ENCODE results near the gene SMYD3. TPM values are rescaled to one million over a fixed set of nuclear protein-coding genes. Genes with fewer than 3 reads are reported as not detected.

The SMYD3 gene
- total and polyA plus RNA-seq, 2 experiments from 2014 or later = 30.8 to 68.5 TPM

- Histone ChIP-seq H3K4me3 (no peak overlapping the region), H3K27me3 (no peaks in the 10 kb centered on the region), H2AFZ (no peak overlapping the region), H3K4me1 (ENCODE audit: insufficient read depth) (peaks cover 22% of the 10 kb centered on the region), H3K79me2 (no peaks in the 10 kb centered on the region), H3K4me2 (peak overlapping the region; percentile 22), H3K36me3 (replicated peaks; ENCODE audit: insufficient read depth, low read depth) (no peaks in the 10 kb centered on the region), H3K27ac (peak overlapping the region; percentile 44), H4K20me1 (ENCODE audit: insufficient read depth, poor library complexity, severe bottlenecking) (no peaks in the 10 kb centered on the region), H3K9me2 (replicated peaks; ENCODE audit: insufficient read depth) (no peaks in the 10 kb centered on the region), H3K9me3 (ENCODE audit: low read depth) (no peaks in the 10 kb centered on the region)
- TF ChIP-seq CTCF (IDR thresholded peaks at IDR 0.05; ENCODE audit: poor library complexity) = no peak
- no peak for TF ChIP-seq EZH2phosphoT487 (IDR thresholded peaks at IDR 0.05; ENCODE audit: low read depth, severe bottlenecking, unreplicated experiment)
- TF ChIP-seq EZH2 (IDR thresholded peaks at IDR 0.05; ENCODE audit: borderline replicate concordance) = no peak
- DNase-seq (ENCODE audit: low spot score) = no peak
- WGBS (ENCODE audit: low lambda C conversion rate, missing lambda C conversion rate) = 70% methylated on average over 6 of the region's 6 CpGs
Measured at GRCh38 chr1:245810181-245810769, 696.8 kb downstream of the SMYD3 start.

DNA sequence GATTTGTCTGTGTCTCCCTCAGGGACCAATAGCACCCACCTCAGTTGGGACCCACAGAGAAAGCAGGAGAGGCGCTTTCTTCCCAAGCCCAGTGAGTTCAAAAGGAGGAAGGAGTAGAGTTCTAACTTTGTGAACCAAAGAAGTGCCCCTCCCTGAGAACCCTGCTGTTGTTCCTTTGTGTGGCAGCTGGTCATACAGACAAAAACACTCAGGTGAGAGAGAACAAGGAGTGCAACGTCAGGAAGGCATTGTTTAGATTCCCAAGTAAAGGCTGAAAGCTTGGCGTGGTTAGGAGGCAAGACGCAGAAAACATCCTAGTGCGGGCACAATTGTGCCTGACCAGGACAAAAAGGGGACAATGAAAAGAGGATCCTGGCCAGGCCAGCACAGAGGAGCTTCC lies 697.7 kb downstream of the SMYD3 start:
- peaks cover 22% of the 10 kb centered on the region for H3K4me1 ChIP-seq (ENCODE audit: insufficient read depth)

DNA sequence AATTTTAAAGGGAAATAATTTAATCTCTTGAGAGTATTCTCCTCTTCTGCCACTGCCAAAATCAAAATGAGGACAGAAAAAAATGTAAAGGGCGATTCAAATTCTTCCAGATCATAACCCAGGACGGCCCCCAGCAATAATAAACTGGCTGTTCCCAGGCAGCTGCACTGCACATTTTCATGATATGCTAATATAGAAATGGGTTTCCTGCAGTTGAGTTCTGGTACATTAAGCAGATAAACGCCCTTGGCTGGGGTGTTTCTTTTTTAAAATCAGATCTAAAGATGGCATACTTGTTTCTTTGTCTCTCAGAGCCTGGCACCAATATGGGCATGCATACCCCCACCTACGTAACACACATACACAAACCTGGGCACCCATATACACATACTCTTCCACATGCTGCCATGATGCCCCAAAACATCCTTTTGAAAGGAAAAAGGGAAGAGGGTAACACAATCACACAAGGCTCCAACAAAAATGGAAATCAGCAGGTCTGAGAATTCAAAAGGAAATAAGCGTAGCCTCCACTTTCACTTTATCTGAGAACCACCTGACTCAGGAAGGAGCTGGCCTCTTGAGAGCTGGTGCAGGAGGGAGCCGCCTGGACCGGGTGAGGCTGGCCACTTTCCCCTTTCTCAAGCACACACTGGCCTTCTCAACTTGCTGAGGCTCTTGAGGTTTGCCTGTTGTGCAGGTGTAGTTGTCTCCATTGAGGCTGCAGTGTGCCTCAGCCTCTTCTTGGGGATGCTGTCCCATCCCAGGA lies 698.9 kb downstream of the SMYD3 start:
- no peak for DNase-seq (ENCODE audit: low spot score)
- H3K79me2 ChIP-seq = no peaks in the 10 kb centered on the region
- no peak for TF ChIP-seq CTCF (IDR thresholded peaks at IDR 0.05; ENCODE audit: poor library complexity)
- TF ChIP-seq EZH2 (IDR thresholded peaks at IDR 0.05; ENCODE audit: borderline replicate concordance) = no peak
- no peak for TF ChIP-seq EZH2phosphoT487 (IDR thresholded peaks at IDR 0.05; ENCODE audit: low read depth, severe bottlenecking, unreplicated experiment)
- no peaks in the 10 kb centered on the region for H3K9me3 ChIP-seq (ENCODE audit: low read depth)
- H3K36me3 ChIP-seq (replicated peaks; ENCODE audit: insufficient read depth, low read depth) = no peaks in the 10 kb centered on the region
- WGBS (ENCODE audit: low lambda C conversion rate, missing lambda C conversion rate) = 79% methylated on average over 7 of the region's 7 CpGs
- no peak overlapping the region for H3K4me3 ChIP-seq
- no peaks in the 10 kb centered on the region for H3K27me3 ChIP-seq
- H3K4me2 ChIP-seq = no peak overlapping the region
- no peak overlapping the region for H3K27ac ChIP-seq
- no peaks in the 10 kb centered on the region for H3K9me2 ChIP-seq (replicated peaks; ENCODE audit: insufficient read depth)
- H3K4me1 ChIP-seq (ENCODE audit: insufficient read depth) = peaks cover 22% of the 10 kb centered on the region
- H4K20me1 ChIP-seq (ENCODE audit: insufficient read depth, poor library complexity, severe bottlenecking) = no peaks in the 10 kb centered on the region
- no peak overlapping the region for H2AFZ ChIP-seq

More for the DNA sequence above, 697.7 kb downstream of the SMYD3 start:
- Histone ChIP-seq H2AFZ (no peak overlapping the region), H3K4me3 (no peak overlapping the region), H3K9me3 (ENCODE audit: low read depth) (no peaks in the 10 kb centered on the region), H3K27me3 (no peaks in the 10 kb centered on the region), H3K4me2 (no peak overlapping the region), H4K20me1 (ENCODE audit: insufficient read depth, poor library complexity, severe bottlenecking) (no peaks in the 10 kb centered on the region), H3K36me3 (replicated peaks; ENCODE audit: insufficient read depth, low read depth) (no peaks in the 10 kb centered on the region), H3K79me2 (no peaks in the 10 kb centered on the region), H3K9me2 (replicated peaks; ENCODE audit: insufficient read depth) (no peaks in the 10 kb centered on the region), H3K27ac (no peak overlapping the region)
- TF ChIP-seq CTCF (IDR thresholded peaks at IDR 0.05; ENCODE audit: poor library complexity) = no peak
- TF ChIP-seq EZH2 (IDR thresholded peaks at IDR 0.05; ENCODE audit: borderline replicate concordance) = no peak
- no peak for TF ChIP-seq EZH2phosphoT487 (IDR thresholded peaks at IDR 0.05; ENCODE audit: low read depth, severe bottlenecking, unreplicated experiment)
- 84% methylated on average over 5 of the region's 5 CpGs for WGBS (ENCODE audit: low lambda C conversion rate, missing lambda C conversion rate)
- DNase-seq (ENCODE audit: low spot score) = no peak

Measured in hepatocyte (in vitro differentiated cells).